Measurements from ENCODE around the gene SPATA32. TPM values are rescaled to one million over a fixed set of nuclear protein-coding genes. Genes with fewer than 3 reads are reported as not detected.

The SPATA32 gene
- total RNA-seq, 1 experiment from 2014 or later = 0.81 TPM

DNA sequence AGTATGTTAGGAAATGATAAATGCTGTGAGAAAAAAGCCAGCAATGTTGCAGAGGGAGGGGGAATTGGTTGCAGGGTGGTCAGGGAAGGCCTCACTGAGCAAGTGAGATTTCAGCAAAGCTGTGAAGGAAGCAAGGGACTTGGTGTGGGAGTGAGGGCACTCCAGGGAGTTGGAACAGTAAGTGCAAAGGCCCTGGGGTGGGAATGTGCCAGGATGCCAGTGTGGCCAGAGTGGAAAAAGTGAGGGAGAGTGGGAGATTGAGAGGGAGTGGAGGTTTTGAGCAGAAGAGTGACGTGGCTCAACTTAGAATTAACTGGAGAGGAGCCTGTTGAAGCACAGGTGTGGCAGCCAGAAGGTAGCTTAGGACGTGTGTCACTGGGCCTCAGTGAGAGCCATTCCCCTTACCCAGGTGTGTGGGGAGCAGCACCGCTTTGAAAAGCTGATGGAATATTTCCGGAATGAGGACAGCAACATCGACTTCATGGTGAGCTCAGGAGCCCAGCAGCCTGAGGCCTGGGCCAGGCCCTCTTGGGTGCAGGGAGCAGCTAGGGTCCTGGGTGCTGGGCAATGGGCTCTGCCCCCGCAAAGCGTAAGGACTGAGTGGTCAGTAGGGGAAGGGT lies 23.6 kb downstream of the SPATA32 start:
- no peak overlapping the region for H3K9ac ChIP-seq (ENCODE audit: extremely low read depth, insufficient read length, low read length)
- Mint-ChIP-seq H3K9me3 (no peaks in the 10 kb centered on the region; a peak in 2 of 5 replicates), H3K4me1 (peaks cover 12 to 31% of the 10 kb centered on the region in 2 experiments), H3K27ac (no peak overlapping the region), H3K36me3 (ENCODE audit: insufficient read depth in 1 of 3, low read depth in 3 of 3) (peaks cover 0 to 4% (median 0%) of the 10 kb centered on the region in 3 experiments; a peak in 2 of 7 replicates), H3K27me3 (ENCODE audit: low read depth) (peaks cover 58% of the 10 kb centered on the region), H3K4me3 (no peak overlapping the region)
- no peak overlapping the region for H4K5ac ChIP-seq (ENCODE audit: insufficient read length, low read depth, low read length)
- H3K4me2 ChIP-seq (ENCODE audit: insufficient read depth, insufficient read length, low read length) = no peak overlapping the region
- H3K4me1 ChIP-seq (ENCODE audit: insufficient read depth, low read length) = peaks cover 7% of the 10 kb centered on the region; the same call in 1 of the 2 replicates
- no peak overlapping the region for H2BK120ac ChIP-seq (ENCODE audit: low read depth, low read length, poor library complexity, severe bottlenecking)
- H2BK15ac ChIP-seq (ENCODE audit: low read depth, low read length) = no peak overlapping the region
- no peak overlapping the region for H3K14ac ChIP-seq (ENCODE audit: insufficient read depth, low read length)
- no peak overlapping the region for H3K23ac ChIP-seq (ENCODE audit: insufficient read length, low read depth, low read length)
- H4K20me1 ChIP-seq (ENCODE audit: control insufficient read depth, insufficient read depth, insufficient read length) = no peaks in the 10 kb centered on the region
- H2BK20ac ChIP-seq (ENCODE audit: low read depth, low read length, poor library complexity, severe bottlenecking) = no peak overlapping the region
- peaks cover 4% of the 10 kb centered on the region; the same call in 1 of the 2 replicates for H3K27me3 ChIP-seq (ENCODE audit: insufficient read depth, low read length)
- no peak overlapping the region for H4K8ac ChIP-seq (replicated peaks; ENCODE audit: insufficient read length, low read depth, low read length)
- H3K4ac ChIP-seq (ENCODE audit: low read depth, low read length) = no peak overlapping the region
- H3T11ph ChIP-seq (ENCODE audit: low read length) = no peak overlapping the region
- H3K27ac ChIP-seq (ENCODE audit: insufficient read length, low read depth, low read length) = no peak overlapping the region
- no peaks in the 10 kb centered on the region for H3K79me2 ChIP-seq (ENCODE audit: insufficient read depth, low read length)
- no CpG with 5 or more reads among the region's 7 CpGs for WGBS (ENCODE audit: extremely low coverage, insufficient read length, low lambda C conversion rate)
- DNase-seq = no peak
- no peak overlapping the region for H4K91ac ChIP-seq (ENCODE audit: insufficient read length, low read depth, low read length)
- peaks cover 9% of the 10 kb centered on the region for H3K23me2 ChIP-seq (ENCODE audit: insufficient read length, low read depth, low read length, poor library complexity, severe bottlenecking)
- H2AK5ac ChIP-seq (ENCODE audit: insufficient read length, low read length) = no peak overlapping the region
- H2BK12ac ChIP-seq (ENCODE audit: insufficient read length, low read depth, low read length) = no peak overlapping the region
- no peak overlapping the region for H2AFZ ChIP-seq (ENCODE audit: low read length)
- H3K79me1 ChIP-seq (ENCODE audit: insufficient read depth, low read depth, low read length, poor library complexity, severe bottlenecking) = no peaks in the 10 kb centered on the region
- TF ChIP-seq, protein P1, sequence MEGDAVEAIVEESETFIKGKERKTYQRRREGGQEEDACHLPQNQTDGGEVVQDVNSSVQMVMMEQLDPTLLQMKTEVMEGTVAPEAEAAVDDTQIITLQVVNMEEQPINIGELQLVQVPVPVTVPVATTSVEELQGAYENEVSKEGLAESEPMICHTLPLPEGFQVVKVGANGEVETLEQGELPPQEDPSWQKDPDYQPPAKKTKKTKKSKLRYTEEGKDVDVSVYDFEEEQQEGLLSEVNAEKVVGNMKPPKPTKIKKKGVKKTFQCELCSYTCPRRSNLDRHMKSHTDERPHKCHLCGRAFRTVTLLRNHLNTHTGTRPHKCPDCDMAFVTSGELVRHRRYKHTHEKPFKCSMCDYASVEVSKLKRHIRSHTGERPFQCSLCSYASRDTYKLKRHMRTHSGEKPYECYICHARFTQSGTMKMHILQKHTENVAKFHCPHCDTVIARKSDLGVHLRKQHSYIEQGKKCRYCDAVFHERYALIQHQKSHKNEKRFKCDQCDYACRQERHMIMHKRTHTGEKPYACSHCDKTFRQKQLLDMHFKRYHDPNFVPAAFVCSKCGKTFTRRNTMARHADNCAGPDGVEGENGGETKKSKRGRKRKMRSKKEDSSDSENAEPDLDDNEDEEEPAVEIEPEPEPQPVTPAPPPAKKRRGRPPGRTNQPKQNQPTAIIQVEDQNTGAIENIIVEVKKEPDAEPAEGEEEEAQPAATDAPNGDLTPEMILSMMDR (conservative IDR thresholded peaks at IDR 0.05) = no peak
- H3K18ac ChIP-seq (ENCODE audit: insufficient read length, low read depth, low read length) = no peak overlapping the region
- H3K56ac ChIP-seq (ENCODE audit: insufficient read length, low read depth, low read length) = no peak overlapping the region
- no peak overlapping the region for H2BK5ac ChIP-seq (ENCODE audit: insufficient read length, low read length)
- H3K9me3 ChIP-seq (ENCODE audit: control insufficient read depth, low read depth, low read length) = no peaks in the 10 kb centered on the region
